ENCODE measurements around the gene MIXL1.

The MIXL1 gene

DNA sequence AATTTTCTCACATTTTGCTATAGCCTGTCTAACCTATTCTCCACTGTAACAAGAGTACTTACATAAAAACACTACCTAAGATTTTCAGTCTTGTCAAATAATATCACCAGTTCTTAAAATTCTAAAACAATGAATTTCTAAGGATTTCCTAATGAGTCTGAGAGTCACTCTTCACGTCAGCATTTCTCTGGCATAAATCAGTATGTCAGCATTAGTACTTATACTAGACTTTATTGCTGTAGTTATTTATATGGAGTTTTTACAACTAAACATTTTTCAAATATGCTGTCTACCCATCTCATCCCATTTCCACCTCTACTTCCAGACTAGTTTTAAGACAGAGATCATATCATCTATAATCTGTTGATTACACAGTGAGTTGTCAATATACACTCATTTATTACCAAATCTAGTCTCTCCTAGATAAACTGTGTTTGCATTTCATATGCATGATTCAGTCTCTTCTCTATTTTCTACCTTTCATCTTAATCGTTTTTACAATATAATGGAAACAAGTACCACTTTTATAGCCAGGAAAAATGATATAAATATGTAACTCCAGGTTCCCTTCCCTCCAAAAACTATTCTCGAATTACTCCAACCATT lies 52.7 kb downstream of the MIXL1 start:
- DNase-seq (ENCODE audit: low spot score): no peak
